ENCODE data around the gene KLHDC3. TPM values are rescaled to one million over a fixed set of nuclear protein-coding genes. Genes with fewer than 3 reads are reported as not detected.

The KLHDC3 gene
- total and polyA plus RNA-seq, 2 experiments from 2014 or later = 88.2 to 184 TPM

- 0 out of 2 replicates have a peak, but pooled peaks cover 6% of the 10 kb centered on the region for H3F3A ChIP-seq (replicated peaks; ENCODE audit: low read depth)
- no peak overlapping the region for H3K4me3 ChIP-seq
- no peaks in the 10 kb centered on the region for H4K20me1 ChIP-seq (replicated peaks; ENCODE audit: insufficient read depth)
- no peaks in the 10 kb centered on the region for H3K79me2 ChIP-seq (replicated peaks; ENCODE audit: insufficient read depth)
- no peak overlapping the region for H3K27ac ChIP-seq (ENCODE audit: low read depth)
- no peaks in the 10 kb centered on the region; the same call in 1 of the 2 replicates for H3K36me3 ChIP-seq (ENCODE audit: insufficient read depth)
- H3K4me1 Mint-ChIP-seq = peaks cover 6% of the 10 kb centered on the region; the same call in 2 of the 3 replicates
- TF ChIP-seq ZNF462 (CRISPR knock-in tag; IDR thresholded peaks at IDR 0.05) (no peak), ZNF331 (CRISPR knock-in tag; IDR thresholded peaks at IDR 0.05; ENCODE audit: low read depth) (no peak), POLR2AphosphoS5 (IDR thresholded peaks at IDR 0.05; ENCODE audit: low read depth) (no peak), ZNF114 (CRISPR knock-in tag; IDR thresholded peaks at IDR 0.05) (no peak), EZH2 (IDR thresholded peaks at IDR 0.05; ENCODE audit: low read depth, unreplicated experiment) (no peak), CTCF (conservative IDR thresholded peaks at IDR 0.05; ENCODE audit: low read depth in 2 of 2) (no peak), CREB1 (CRISPR knock-in tag; IDR thresholded peaks at IDR 0.05; ENCODE audit: low read depth) (no peak), EZH2phosphoT487 (IDR thresholded peaks at IDR 0.05; ENCODE audit: unreplicated experiment) (no peak), JUNB (IDR thresholded peaks at IDR 0.05; ENCODE audit: unreplicated experiment) (no peak), ETS1 (IDR thresholded peaks at IDR 0.05) (no peak), NANOG (IDR thresholded peaks at IDR 0.05; ENCODE audit: borderline replicate concordance) (no peak), REST (IDR thresholded peaks at IDR 0.05; ENCODE audit: unreplicated experiment) (no peak), STAT1 (IDR thresholded peaks at IDR 0.05; ENCODE audit: unreplicated experiment) (no peak)
- DNase-seq (ENCODE audit: low spot score) (no peak), ATAC-seq (no peak)
- H2AFZ ChIP-seq = no peak overlapping the region
- no peaks in the 10 kb centered on the region for H3K27me3 ChIP-seq (ENCODE audit: insufficient read depth)
- no peaks in the 10 kb centered on the region for H3K9me3 Mint-ChIP-seq
- H3K4me2 ChIP-seq = no peak overlapping the region
- peaks cover 6% of the 10 kb centered on the region for H3K27me3 Mint-ChIP-seq (ENCODE audit: insufficient read depth, low read depth, poor library complexity)
- H3K4me3 Mint-ChIP-seq = no peak overlapping the region
- no peaks in the 10 kb centered on the region for H3K4me1 ChIP-seq (ENCODE audit: insufficient read depth)
- H3K9me2 ChIP-seq (ENCODE audit: insufficient read depth) = no peaks in the 10 kb centered on the region
- no peak overlapping the region for H3K27ac Mint-ChIP-seq
- peaks cover 4% of the 10 kb centered on the region; the same call in 2 of the 3 replicates for H3K36me3 Mint-ChIP-seq (ENCODE audit: low read depth)
These were observed 45.3 kb upstream of the KLHDC3 start for GRCh38 chr6:42968783-42969182.
